GM23338 (cell line): Measurements from ENCODE around the gene RGMB. TPM values are rescaled to one million over a fixed set of nuclear protein-coding genes. Genes with fewer than 3 reads are reported as not detected.

Source experiments
- ATAC-seq: fragments of 200-7000 bp; cut with Tn5 transposase; 3 replicates; pipeline ENCODE4 v1.9.1; 2020
- DNase-seq: peaks from one replicate; pipeline ENCODE4 v3.0.0-alpha.2; 2015; ENCODE audit warnings: low spot score
- H2AFZ ChIP-seq: fragments of 200-600 bp; sonication (generic); 2 replicates; pipeline ENCODE4 v1.8.0; 2016; ENCODE audit warnings: antibody characterized with exemption, mild to moderate bottlenecking, moderate library complexity
- H3F3A ChIP-seq: fragments of 200-600 bp; sonication (generic); replicated peaks from 2 replicates; pipeline ENCODE4 v1.8.0; 2017; ENCODE audit warnings: antibody characterized with exemption, mixed run types, low read depth
- H3K27ac ChIP-seq: fragments of 200-600 bp; sonication (generic); 2 replicates; pipeline ENCODE4 v1.6.1; 2016; ENCODE audit warnings: low read depth
- H3K27me3 ChIP-seq: fragments of 200-600 bp; sonication (generic); 2 replicates; pipeline ENCODE4 v1.8.0; 2016; ENCODE audit warnings: mild to moderate bottlenecking, mixed run types, moderate library complexity; ENCODE audit not compliant: insufficient read depth
- H3K36me3 ChIP-seq: fragments of 200-600 bp; sonication (generic); 2 replicates; pipeline ENCODE4 v1.8.0; 2016; ENCODE audit warnings: mild to moderate bottlenecking; ENCODE audit not compliant: insufficient read depth
- H3K4me1 ChIP-seq: fragments of 200-600 bp; sonication (generic); 2 replicates; pipeline ENCODE4 v1.8.0; 2016; ENCODE audit warnings: mild to moderate bottlenecking, moderate library complexity; ENCODE audit not compliant: insufficient read depth
- H3K4me2 ChIP-seq: fragments of 200-600 bp; sonication (generic); 2 replicates; pipeline ENCODE4 v1.7.1; 2017; ENCODE audit warnings: mixed run types
- H3K4me3 ChIP-seq: fragments of 200-600 bp; sonication (generic); 2 replicates; pipeline ENCODE4 v1.6.1; 2016; ENCODE audit warnings: mixed run types
- H3K79me2 ChIP-seq: fragments of 200-600 bp; sonication (generic); replicated peaks from 2 replicates; pipeline ENCODE4 v1.8.0; 2017; ENCODE audit warnings: mild to moderate bottlenecking; ENCODE audit not compliant: insufficient read depth
- H3K9me2 ChIP-seq: fragments of 200-600 bp; sonication (generic); 2 replicates; pipeline ENCODE4 v1.8.0; 2017; ENCODE audit not compliant: insufficient read depth
- H4K20me1 ChIP-seq: fragments of 200-600 bp; sonication (generic); replicated peaks from 2 replicates; pipeline ENCODE4 v1.8.0; 2017; ENCODE audit warnings: mild to moderate bottlenecking; ENCODE audit not compliant: insufficient read depth
- H3K27ac Mint-ChIP-seq: 2 replicates; pipeline ENCODE4 v1.8.0; 2020; ENCODE audit warnings: inconsistent platforms, mild to moderate bottlenecking, moderate library complexity, mixed read lengths
- H3K27me3 Mint-ChIP-seq: 3 replicates; pipeline ENCODE4 v1.8.0; 2022; ENCODE audit warnings: low read depth, mild to moderate bottlenecking, moderate library complexity, mixed read lengths, inconsistent platforms; ENCODE audit not compliant: insufficient read depth, poor library complexity
- H3K36me3 Mint-ChIP-seq: 3 replicates; pipeline ENCODE4 v1.8.0; 2021; ENCODE audit warnings: low read depth, mild to moderate bottlenecking, inconsistent platforms, moderate library complexity, mixed read lengths
- H3K4me1 Mint-ChIP-seq: 3 replicates; pipeline ENCODE4 v1.8.0; 2020; ENCODE audit warnings: mild to moderate bottlenecking, inconsistent platforms, mixed read lengths
- H3K4me3 Mint-ChIP-seq: 3 replicates; pipeline ENCODE4 v1.8.0; 2021; ENCODE audit warnings: moderate library complexity, mild to moderate bottlenecking, inconsistent platforms, mixed read lengths
- H3K9me3 Mint-ChIP-seq: 3 replicates; pipeline ENCODE4 v1.8.0; 2020; ENCODE audit warnings: moderate library complexity, mild to moderate bottlenecking, inconsistent platforms, mixed read lengths
- CREB1 ChIP-seq: fragments of 250-450 bp; sonication (Bioruptor Pico); IDR thresholded peaks from 2 replicates; pipeline ENCODE4 v1.5.0; 2020; ENCODE audit warnings: low read depth, mild to moderate bottlenecking, moderate library complexity
- CTCF ChIP-seq, 2 experiments: fragments of 200-600 bp in 1 of 2; sonication (generic) in 1 of 2; conservative IDR thresholded peaks; 2 replicates each; pipeline versions ENCODE4 v1.5.1 to v1.6.1; 2016 to 2017; ENCODE audit warnings: antibody characterized with exemption in 2 of 2, low read depth in 2 of 2, mild to moderate bottlenecking in 2 of 2, moderate library complexity in 1 of 2
- ETS1 ChIP-seq: IDR thresholded peaks from 2 replicates; pipeline ENCODE4 v1.6.1; 2016; ENCODE audit warnings: antibody characterized with exemption
- EZH2 ChIP-seq: fragments of 200-600 bp; sonication (generic); IDR thresholded peaks from one replicate; pipeline ENCODE4 v1.8.0; 2017; ENCODE audit warnings: antibody characterized with exemption, mild to moderate bottlenecking, low read depth; ENCODE audit not compliant: unreplicated experiment
- EZH2phosphoT487 ChIP-seq: fragments of 200-600 bp; sonication (generic); IDR thresholded peaks from one replicate; pipeline ENCODE4 v1.8.1; 2018; ENCODE audit warnings: antibody characterized with exemption; ENCODE audit not compliant: unreplicated experiment
- JUNB ChIP-seq: IDR thresholded peaks from one replicate; pipeline ENCODE4 v1.6.1; 2016; ENCODE audit warnings: antibody characterized with exemption; ENCODE audit not compliant: unreplicated experiment
- NANOG ChIP-seq: IDR thresholded peaks from 2 replicates; pipeline ENCODE4 v1.6.1; 2016; ENCODE audit warnings: antibody characterized with exemption, borderline replicate concordance
- POLR2AphosphoS5 ChIP-seq: IDR thresholded peaks from 2 replicates; pipeline ENCODE4 v1.6.1; 2016; ENCODE audit warnings: antibody characterized with exemption, low read depth
- REST ChIP-seq: IDR thresholded peaks from one replicate; pipeline ENCODE4 v1.6.1; 2018; ENCODE audit warnings: antibody characterized with exemption; ENCODE audit not compliant: unreplicated experiment
- STAT1 ChIP-seq: IDR thresholded peaks from one replicate; pipeline ENCODE4 v1.6.1; 2016; ENCODE audit warnings: antibody characterized with exemption; ENCODE audit not compliant: unreplicated experiment
- ZNF114 ChIP-seq: fragments of 250-450 bp; sonication (Bioruptor Pico); IDR thresholded peaks from 2 replicates; pipeline ENCODE4 v1.5.0; 2020; ENCODE audit warnings: mild to moderate bottlenecking, moderate library complexity
- ZNF331 ChIP-seq: fragments of 250-450 bp; sonication (Bioruptor Pico); IDR thresholded peaks from 2 replicates; pipeline ENCODE4 v1.5.0; 2020; ENCODE audit warnings: low read depth, mild to moderate bottlenecking, moderate library complexity
- ZNF462 ChIP-seq: fragments of 250-450 bp; sonication (Bioruptor Pico); IDR thresholded peaks from 2 replicates; pipeline ENCODE4 v1.5.0; 2020; ENCODE audit warnings: mild to moderate bottlenecking, moderate library complexity
- polyA plus RNA-seq: library from polyadenylated mRNA; unstranded; fragments of >200 nt; fragmentation: Nextera tagmentation; extraction: Ambion mirVana; gene quantifications from 2 replicates; pipeline ENCODE4 v1.2.1, GENCODE V29; 2016
- total RNA-seq: library from RNA; depleted of rRNA; stranded (reverse); fragments of >200 nt; shearing (Covaris generic); gene quantifications from 2 replicates; pipeline ENCODE4 v1.2.3, GENCODE V29; 2014

Gene RGMB
- total and polyA plus RNA-seq, 2 experiments from 2014 or later: 21.7 to 34.3 TPM

GRCh38 chr5:98777295-98777694 is 3.8 kb downstream of the RGMB start:
- no peak overlapping the region for H3K4me3 ChIP-seq
- H3K4me1 Mint-ChIP-seq: peaks cover 34% of the 10 kb centered on the region
- TF ChIP-seq CREB1 (CRISPR knock-in tag) (no peak), STAT1 (no peak), ZNF114 (CRISPR knock-in tag) (no peak), ETS1 (no peak), REST (no peak), POLR2AphosphoS5 (no peak), CTCF (conservative IDR thresholded peaks at IDR 0.05; ENCODE audit: low read depth in 2 of 2) (no peak), ZNF331 (CRISPR knock-in tag) (no peak), EZH2phosphoT487 (no peak), ZNF462 (CRISPR knock-in tag) (no peak), JUNB (no peak), NANOG (no peak), EZH2 (no peak)
- no peak for ATAC-seq
- no peak overlapping the region for H2AFZ ChIP-seq
- peaks cover 4% of the 10 kb centered on the region for H3K27me3 ChIP-seq
- DNase-seq: no peak
- H3K4me3 Mint-ChIP-seq: no peak overlapping the region
- 0 out of 2 replicates have a peak, but pooled peaks cover 4% of the 10 kb centered on the region for H3F3A ChIP-seq
- H3K36me3 Mint-ChIP-seq: peaks cover 44% of the 10 kb centered on the region
- H4K20me1 ChIP-seq: peaks cover 61% of the 10 kb centered on the region
- peaks cover 28% of the 10 kb centered on the region for H3K4me1 ChIP-seq
- no peaks in the 10 kb centered on the region; the same call in 2 of the 3 replicates for H3K9me3 Mint-ChIP-seq
- no peak overlapping the region for H3K27ac ChIP-seq
- H3K79me2 ChIP-seq: peaks cover 79% of the 10 kb centered on the region
- H3K9me2 ChIP-seq: no peaks in the 10 kb centered on the region
- H3K27me3 Mint-ChIP-seq: peaks cover 15% of the 10 kb centered on the region
- no peak overlapping the region for H3K27ac Mint-ChIP-seq
- H3K36me3 ChIP-seq: peaks cover 13% of the 10 kb centered on the region; the same call in 1 of the 2 replicates
- peak overlapping the region; percentile 15; the same call in 1 of the 2 replicates for H3K4me2 ChIP-seq
